Measurements from ENCODE around the gene MAP3K5. TPM values are rescaled to one million over a fixed set of nuclear protein-coding genes. Genes with fewer than 3 reads are reported as not detected.
A peak's percentile ranks its signal among the peaks of the same experiment; 100 is the strongest.

Gene MAP3K5
- total RNA-seq, 2 experiments from 2014 or later = 23.4 to 24.0 TPM

DNA sequence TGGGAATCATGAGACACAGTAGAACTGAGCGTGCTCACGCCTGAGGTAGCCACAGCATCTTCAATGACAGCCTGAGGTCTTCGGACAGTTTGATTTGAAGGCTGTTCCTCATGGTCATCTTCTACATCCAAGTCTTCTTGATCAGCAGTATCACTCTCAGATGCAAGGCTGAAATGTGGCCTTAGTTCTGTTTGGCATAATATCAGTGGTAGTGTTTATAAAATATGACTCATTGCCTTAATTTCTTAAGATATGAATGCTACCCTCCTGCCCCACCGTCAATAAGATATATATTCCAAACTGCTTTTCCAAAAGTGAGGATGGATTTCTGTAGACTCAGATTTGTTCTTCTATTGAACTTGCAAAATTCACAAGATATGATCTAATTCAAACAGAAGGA is 224.6 kb downstream of the MAP3K5 start:
- H3K27ac Mint-ChIP-seq = no peak overlapping the region
- ChIA-PET POLR2A (no interaction called here), CTCF (interaction anchor here (0.8 to 1.3 kb wide), 2 partner anchors 17 to 225 kb away, joined by 3 to 4 read pairs; partner anchors contain the start of genes MAP3K5 and MAP7)
- DNase-seq = no peak
- no peaks in the 10 kb centered on the region for H3K27me3 Mint-ChIP-seq
- no peak overlapping the region for H3K4me3 Mint-ChIP-seq
- peaks cover 9% of the 10 kb centered on the region for H3K4me1 Mint-ChIP-seq
- H3K9me3 Mint-ChIP-seq = peaks cover 16% of the 10 kb centered on the region
- peaks cover 56% of the 10 kb centered on the region for H3K36me3 Mint-ChIP-seq (ENCODE audit: low read depth)

DNA sequence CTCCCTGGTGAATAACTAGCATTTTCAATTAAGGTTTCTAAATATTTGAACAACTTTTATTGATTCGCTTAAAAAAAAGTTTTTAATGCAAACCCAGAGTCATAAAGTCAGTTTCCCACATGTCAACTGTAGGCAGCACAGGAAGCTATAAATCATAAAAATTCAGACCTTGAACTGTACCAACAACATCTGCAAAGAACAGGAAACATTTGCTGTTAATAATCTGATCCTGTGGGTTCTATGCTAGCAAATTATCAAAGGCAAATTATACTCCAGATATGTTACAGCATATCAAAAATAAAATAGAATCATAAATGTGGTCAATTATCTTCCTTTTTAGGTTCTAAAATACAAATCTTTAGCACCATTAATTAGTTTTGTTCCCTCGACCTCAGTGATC is 225.4 kb downstream of the MAP3K5 start:
- H3K4me1 Mint-ChIP-seq = peaks cover 12% of the 10 kb centered on the region
- CTCF ChIA-PET = interaction anchor here (0.8 to 1.3 kb wide), 2 partner anchors 17 to 226 kb away, joined by 3 to 4 read pairs; partner anchors contain the start of genes MAP3K5 and MAP7
- POLR2A ChIA-PET = no interaction called here

DNA sequence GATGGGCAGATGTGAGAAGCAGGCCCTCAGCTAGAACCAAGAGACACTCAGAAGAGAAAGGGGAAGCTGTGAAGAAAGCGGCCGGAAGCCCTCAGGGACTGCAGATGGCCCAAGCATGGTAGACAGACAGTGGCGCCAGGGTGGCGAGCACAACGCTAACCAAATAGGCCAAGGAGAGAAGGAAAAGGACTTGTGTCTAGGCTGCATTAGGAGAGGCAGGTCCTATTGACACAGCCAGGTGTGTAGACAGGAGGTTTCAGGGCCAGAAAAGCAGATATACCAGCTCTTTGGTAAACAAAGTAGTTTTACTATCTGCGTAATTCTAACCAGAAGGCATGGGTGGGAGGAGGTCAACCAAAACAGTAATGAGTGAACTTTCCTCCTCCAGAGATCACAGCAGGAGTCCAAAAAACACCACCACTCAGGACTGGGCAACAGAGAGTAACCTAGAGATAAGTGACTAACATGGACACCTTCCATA is 226.2 kb downstream of the MAP3K5 start:
- H3K36me3 Mint-ChIP-seq (ENCODE audit: low read depth) = peaks cover 48% of the 10 kb centered on the region
- H3K4me3 Mint-ChIP-seq = no peak overlapping the region
- ChIA-PET CTCF (interaction anchor here (5.8 kb wide), 1 partner anchor 15 kb away, joined by 29 read pairs; the partner anchor contains the start of gene MAP7), POLR2A (no interaction called here)
- no peaks in the 10 kb centered on the region for H3K27me3 Mint-ChIP-seq
- DNase-seq = no peak
- H3K9me3 Mint-ChIP-seq = peaks cover 9% of the 10 kb centered on the region
- peak overlapping the region; percentile 22 for H3K27ac Mint-ChIP-seq
- peaks cover 12% of the 10 kb centered on the region for H3K4me1 Mint-ChIP-seq

More for the DNA sequence above, 225.4 kb downstream of the MAP3K5 start:
- Mint-ChIP-seq H3K4me3 (no peak overlapping the region), H3K36me3 (ENCODE audit: low read depth) (peaks cover 54% of the 10 kb centered on the region), H3K9me3 (peaks cover 16% of the 10 kb centered on the region), H3K27ac (no peak overlapping the region), H3K27me3 (no peaks in the 10 kb centered on the region)
- DNase-seq = no peak

DNA sequence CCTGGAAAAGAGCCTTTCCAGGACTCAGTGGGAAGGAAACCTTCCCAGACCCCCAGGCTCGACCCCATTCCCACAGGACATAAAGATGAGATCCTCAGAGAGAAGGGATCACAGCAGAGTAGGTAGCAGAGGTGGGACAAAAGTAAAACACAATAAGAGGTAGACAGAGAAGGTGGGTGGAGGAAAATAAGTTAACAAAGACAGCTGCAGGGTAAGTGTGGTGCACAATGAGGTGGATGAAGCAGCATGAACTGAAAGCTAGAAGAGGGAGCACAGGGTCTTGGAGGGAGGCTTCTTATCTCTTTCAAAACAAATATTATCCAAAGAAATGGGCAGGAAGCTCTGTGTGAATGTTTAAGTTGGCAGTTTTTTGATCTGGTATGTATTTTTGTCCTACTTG is 228.1 kb downstream of the MAP3K5 start:
- H3K27ac Mint-ChIP-seq = no peak overlapping the region
- POLR2A ChIA-PET = no interaction called here
- peaks cover 12% of the 10 kb centered on the region for H3K4me1 Mint-ChIP-seq
- no peaks in the 10 kb centered on the region for H3K9me3 Mint-ChIP-seq
- H3K4me3 Mint-ChIP-seq = no peak overlapping the region
- DNase-seq = no peak
- CTCF ChIA-PET = interaction anchor here (0.6 to 5.8 kb wide), 2 partner anchors 14 to 291 kb away, joined by 4 to 29 read pairs; partner anchors contain the start of gene MAP7
- H3K36me3 Mint-ChIP-seq (ENCODE audit: low read depth) = peaks cover 37% of the 10 kb centered on the region
- H3K27me3 Mint-ChIP-seq = no peaks in the 10 kb centered on the region

DNA sequence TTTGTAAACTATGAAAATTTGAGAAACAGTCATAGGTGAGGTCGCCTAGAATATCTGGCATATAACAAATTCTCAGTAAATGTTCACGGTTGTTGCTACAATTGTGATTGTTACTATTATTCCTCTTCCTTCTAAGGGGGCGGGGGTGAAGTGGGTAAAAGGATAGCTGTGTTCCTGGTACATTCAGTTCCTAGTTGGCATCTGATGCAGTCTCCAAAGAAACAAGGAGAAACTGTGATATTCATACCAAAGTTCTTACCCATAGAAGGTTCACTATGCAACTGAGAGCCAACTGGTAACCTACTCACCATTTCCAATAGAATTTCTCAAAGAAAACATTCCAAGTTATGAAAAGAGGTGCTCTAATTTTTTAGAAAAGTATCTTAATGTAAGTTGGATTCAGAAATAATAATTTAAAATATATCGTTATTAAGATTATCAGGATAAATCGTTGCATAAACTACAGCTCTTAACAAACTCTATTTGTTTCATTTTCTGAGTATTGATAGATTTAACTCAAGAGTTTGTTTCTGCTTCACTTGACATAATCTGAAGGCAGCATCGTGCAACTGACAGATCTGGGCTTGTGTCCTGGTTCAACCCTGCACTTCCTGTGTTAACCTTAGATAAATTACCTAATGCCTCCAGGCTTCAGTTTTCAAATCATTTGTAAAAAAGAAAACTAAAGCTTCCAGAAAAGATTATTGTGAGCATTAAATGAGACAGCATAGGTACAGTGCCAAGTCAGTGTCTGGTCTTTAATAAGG is 228.7 kb downstream of the MAP3K5 start:
- H3K9me3 Mint-ChIP-seq = no peaks in the 10 kb centered on the region
- ChIA-PET POLR2A (no interaction called here), CTCF (interaction anchor here (5.8 kb wide), 1 partner anchor 13 kb away, joined by 29 read pairs; the partner anchor contains the start of gene MAP7)
- no peaks in the 10 kb centered on the region for H3K27me3 Mint-ChIP-seq
- H3K4me1 Mint-ChIP-seq = peaks cover 12% of the 10 kb centered on the region
- H3K4me3 Mint-ChIP-seq = no peak overlapping the region
- peaks cover 35% of the 10 kb centered on the region for H3K36me3 Mint-ChIP-seq (ENCODE audit: low read depth)
- DNase-seq = no peak
- no peak overlapping the region for H3K27ac Mint-ChIP-seq

DNA sequence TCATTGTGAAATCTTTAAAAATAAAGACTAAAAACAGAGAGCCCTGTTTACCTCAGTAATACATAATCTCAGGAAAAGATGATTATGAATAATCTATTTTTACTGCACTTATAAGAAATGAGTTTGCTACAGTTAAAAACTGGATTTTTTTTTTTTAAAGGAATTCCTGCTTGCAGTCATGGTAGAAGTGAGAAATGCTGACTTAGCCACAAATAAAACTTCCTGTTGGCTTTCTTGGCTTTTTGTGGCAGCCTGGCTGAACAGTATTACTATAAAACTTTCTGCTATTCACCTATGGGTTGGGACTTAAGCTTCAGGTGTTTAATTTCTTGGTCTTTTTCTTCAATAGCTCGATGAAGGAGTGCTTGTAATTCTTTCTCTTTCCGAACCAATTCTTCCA is 230.1 kb downstream of the MAP3K5 start:
- POLR2A ChIA-PET = no interaction called here
- no peaks in the 10 kb centered on the region for H3K9me3 Mint-ChIP-seq
- peaks cover 36% of the 10 kb centered on the region for H3K36me3 Mint-ChIP-seq (ENCODE audit: low read depth)
- no peak overlapping the region for H3K4me3 Mint-ChIP-seq
- no peak for DNase-seq
- H3K27ac Mint-ChIP-seq = no peak overlapping the region
- H3K27me3 Mint-ChIP-seq = no peaks in the 10 kb centered on the region
- H3K4me1 Mint-ChIP-seq = peaks cover 12% of the 10 kb centered on the region
- CTCF ChIA-PET = interaction anchor here (0.6 to 5.8 kb wide), 2 partner anchors 12 to 521 kb away, joined by 3 to 29 read pairs; partner anchors contain the start of gene MAP7

DNA sequence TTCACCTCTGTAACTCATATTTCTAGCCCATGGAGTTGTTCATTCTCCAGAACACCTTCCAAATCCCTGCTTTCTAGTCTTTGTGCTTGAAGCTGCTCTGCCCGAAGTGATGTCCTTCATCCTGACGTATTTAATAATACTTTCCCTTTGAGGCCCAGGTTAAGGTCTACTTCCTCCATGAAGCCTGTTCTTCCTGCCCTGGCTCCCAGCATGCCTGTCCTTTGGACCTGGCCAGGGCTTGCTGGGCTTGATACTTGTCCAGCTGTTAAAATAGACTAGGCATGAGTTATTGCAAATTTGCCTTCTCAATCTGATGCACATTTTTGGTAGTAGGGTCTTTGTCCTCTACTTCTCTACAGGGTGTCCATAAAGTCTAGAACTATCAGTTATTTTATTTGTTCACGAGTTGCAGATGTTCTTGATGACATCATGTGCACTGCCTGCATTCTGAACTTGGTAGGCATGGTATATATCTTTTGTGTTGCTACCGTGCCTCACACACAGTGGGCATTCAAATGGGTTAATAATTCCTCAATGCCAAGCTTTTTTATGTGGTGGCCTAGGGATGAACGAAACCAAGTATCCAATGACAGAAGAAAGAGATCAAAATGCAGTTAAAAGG is 239.0 kb downstream of the MAP3K5 start:
- CTCF ChIA-PET = interaction anchor here (1.1 kb wide), 1 partner anchor 20 kb away, joined by 3 read pairs; no protein-coding TSS in a partner anchor
- H3K4me1 Mint-ChIP-seq = peaks cover 11% of the 10 kb centered on the region
- POLR2A ChIA-PET = no interaction called here
- DNase-seq = no peak
- H3K36me3 Mint-ChIP-seq (ENCODE audit: low read depth) = peaks cover 18% of the 10 kb centered on the region
- no peak overlapping the region for H3K27ac Mint-ChIP-seq
- peaks cover 36% of the 10 kb centered on the region for H3K27me3 Mint-ChIP-seq
- no peak overlapping the region for H3K4me3 Mint-ChIP-seq
- H3K9me3 Mint-ChIP-seq = no peaks in the 10 kb centered on the region

DNA sequence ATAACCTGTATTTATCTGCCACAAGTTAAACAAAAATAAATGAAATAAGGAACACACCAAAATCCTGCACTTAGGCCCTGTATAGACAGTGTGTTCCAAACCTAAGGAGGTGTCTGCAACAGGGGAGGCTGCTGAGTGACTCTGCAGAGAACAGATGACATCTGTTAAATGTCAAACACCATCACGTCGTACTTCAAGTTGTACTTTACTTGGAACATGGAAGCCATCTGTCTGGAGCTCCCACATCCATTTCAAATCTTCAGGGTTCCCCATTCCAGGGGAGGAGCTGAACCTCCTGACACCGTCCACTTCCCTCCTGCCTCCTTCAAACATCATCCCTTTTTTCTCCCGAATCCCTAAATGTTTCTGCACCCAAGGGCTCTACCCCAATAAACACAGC is 240.2 kb downstream of the MAP3K5 start:
- Mint-ChIP-seq H3K36me3 (ENCODE audit: low read depth) (peaks cover 9% of the 10 kb centered on the region), H3K9me3 (no peaks in the 10 kb centered on the region), H3K27ac (no peak overlapping the region), H3K4me1 (peaks cover 11% of the 10 kb centered on the region), H3K4me3 (no peak overlapping the region), H3K27me3 (peaks cover 44% of the 10 kb centered on the region)
- POLR2A ChIA-PET = interaction anchor here (0.6 kb wide), 1 partner anchor 20 kb away, joined by 3 read pairs; no protein-coding TSS in a partner anchor
- CTCF ChIA-PET = interaction anchor here (1.1 kb wide), 2 partner anchors 10 to 21 kb away, joined by 3 to 4 read pairs; no protein-coding TSS in a partner anchor
- no peak for DNase-seq

DNA sequence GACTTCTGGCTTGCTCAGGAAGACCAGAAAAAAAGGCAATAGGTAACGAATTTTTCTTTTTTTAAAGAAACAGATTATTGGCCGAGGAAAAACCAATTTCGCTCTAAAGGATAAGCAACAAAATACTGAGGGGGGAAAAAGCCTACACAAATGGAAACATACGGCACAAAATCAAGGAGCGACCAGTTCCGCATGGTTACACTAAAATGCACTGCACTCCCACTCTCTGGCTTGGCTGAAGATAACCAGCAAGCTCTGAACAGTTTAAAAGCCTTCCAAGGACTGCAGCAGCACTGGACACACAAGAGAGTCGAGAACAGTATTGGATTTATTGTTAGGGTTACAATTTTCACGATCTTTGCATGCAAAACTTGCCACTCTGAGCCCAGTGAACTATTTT is 241.2 kb downstream of the MAP3K5 start:
- no peaks in the 10 kb centered on the region for H3K9me3 Mint-ChIP-seq
- H3K4me3 Mint-ChIP-seq = peak overlapping the region; percentile 54
- ChIA-PET POLR2A (no interaction called here), CTCF (interaction anchor here (1.2 to 2.4 kb wide), 4 partner anchors 8 to 260 kb away, joined by 3 to 29 read pairs (median 6); partner anchors contain the start of gene MAP3K5)
- no peak for DNase-seq
- peaks cover 7% of the 10 kb centered on the region for H3K36me3 Mint-ChIP-seq (ENCODE audit: low read depth)
- peaks cover 53% of the 10 kb centered on the region for H3K27me3 Mint-ChIP-seq
- peaks cover 11% of the 10 kb centered on the region for H3K4me1 Mint-ChIP-seq
- H3K27ac Mint-ChIP-seq = no peak overlapping the region

DNA sequence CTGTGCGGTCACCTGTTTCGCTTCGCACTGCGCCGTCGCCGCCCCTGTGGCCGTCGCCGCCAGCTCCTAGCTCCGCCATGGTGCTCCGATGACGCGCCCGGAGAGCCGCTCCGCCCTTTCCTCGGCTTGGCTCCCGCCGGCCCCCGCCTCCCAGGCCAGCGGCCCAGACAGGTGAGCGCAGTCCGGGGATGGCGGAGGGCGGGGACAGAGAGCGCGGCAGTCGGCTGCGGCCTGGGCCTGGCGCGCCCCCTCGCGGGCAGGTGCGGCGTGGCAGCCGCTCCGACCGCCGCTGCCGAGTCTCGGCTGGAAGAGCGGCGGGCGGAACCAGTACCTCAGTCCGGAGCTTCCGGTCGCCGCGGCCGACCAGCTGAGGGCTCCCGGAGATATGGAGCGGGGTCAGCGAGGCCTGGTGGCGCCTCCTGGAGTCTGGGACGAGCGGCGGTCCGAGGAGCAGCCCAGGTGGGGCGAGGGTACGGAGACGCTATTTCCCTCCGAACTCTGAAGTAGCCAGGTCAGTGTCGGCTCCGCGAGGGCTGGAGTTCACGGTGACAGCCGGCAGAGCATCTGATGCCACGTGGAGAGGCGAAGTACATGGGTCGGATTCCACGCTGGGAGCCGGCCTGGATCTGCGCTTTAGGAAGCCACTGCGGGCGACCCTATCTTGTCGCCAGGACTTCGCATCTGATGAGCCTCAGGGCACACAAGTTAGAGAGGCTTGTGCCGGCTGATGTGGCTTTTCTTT is 241.8 kb downstream of the MAP3K5 start, which contains the start of gene MAP7:
Gene MAP7 (minus strand): TSS at position 93 of the 742 bp plus-strand sequence. CDS start 14 bp downstream, at position 79.
- Mint-ChIP-seq H3K9me3 (no peaks in the 10 kb centered on the region), H3K36me3 (ENCODE audit: low read depth) (peaks cover 7% of the 10 kb centered on the region), H3K27ac (no peak within 1 kb of the TSS), H3K4me3 (peak within 1 kb of the TSS; percentile 56), H3K27me3 (peaks cover 57% of the 10 kb centered on the region), H3K4me1 (peaks cover 11% of the 10 kb centered on the region)
- peak; percentile 58 for DNase-seq
- ChIA-PET CTCF (interaction anchor here (0.6 to 2.4 kb wide), 8 partner anchors 9 to 259 kb away, joined by 3 to 29 read pairs (median 4); partner anchors contain the start of gene MAP3K5), POLR2A (no interaction called here)

DNA sequence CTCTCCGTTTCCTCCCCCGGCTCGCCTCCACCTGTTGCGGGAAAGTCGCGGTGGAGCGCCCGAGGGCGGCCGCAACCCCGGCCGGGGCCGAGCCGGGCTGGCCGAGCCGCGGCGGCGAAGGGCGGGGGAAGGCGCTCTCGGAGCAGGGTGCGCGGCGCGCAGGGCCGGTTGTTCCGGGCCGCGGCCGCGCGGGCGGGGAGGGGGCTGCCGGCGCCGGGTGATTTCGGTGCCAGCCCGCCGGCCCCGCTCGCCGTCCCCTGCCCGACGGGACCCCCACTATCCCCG is 242.3 kb downstream of the MAP3K5 start:
- ChIA-PET POLR2A (no interaction called here), CTCF (interaction anchor here (0.6 to 2.4 kb wide), 8 partner anchors 10 to 259 kb away, joined by 3 to 29 read pairs (median 4); partner anchors contain the start of gene MAP3K5)
- Mint-ChIP-seq H3K27ac (no peak overlapping the region), H3K27me3 (peaks cover 62% of the 10 kb centered on the region), H3K36me3 (ENCODE audit: low read depth) (peaks cover 2% of the 10 kb centered on the region), H3K4me3 (peak overlapping the region; percentile 18), H3K9me3 (no peaks in the 10 kb centered on the region), H3K4me1 (peaks cover 11% of the 10 kb centered on the region)
- no peak for DNase-seq

DNA sequence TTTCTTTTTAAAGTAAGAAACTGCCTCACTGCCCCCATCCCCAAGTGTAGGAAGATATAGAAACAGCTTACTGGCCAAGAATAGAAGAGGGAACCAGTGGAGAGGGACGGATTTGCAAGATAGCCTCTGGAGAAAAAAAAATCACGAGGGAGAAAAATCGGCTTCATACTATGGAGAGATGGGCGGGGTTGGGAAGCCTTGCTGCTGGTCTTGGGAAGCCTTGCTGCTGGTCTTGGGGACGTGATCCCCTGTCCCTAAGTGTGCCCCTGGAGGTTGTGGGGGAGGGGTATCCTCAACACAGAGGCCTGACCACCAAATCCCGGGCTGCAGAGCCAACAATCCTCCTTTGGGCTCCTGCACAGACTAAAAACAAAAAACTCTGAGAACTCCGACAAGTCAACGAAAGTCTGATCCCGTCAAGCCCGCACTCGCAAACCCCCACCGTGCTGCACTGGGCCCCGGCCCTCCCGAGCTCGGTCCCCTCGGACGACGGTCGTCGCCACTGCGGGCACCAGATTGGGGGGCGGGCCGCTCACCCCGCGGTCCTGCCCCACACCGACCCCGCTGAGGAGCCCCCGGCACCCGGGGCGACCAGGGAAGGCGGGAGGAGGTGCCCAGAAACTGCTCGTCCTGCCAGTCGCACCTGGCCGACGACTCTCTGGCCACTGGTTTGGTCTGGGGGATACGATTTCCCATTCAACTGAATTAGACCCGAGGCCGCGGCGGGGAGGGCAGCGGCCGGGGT is 242.8 kb downstream of the MAP3K5 start:
- DNase-seq = no peak
- Mint-ChIP-seq H3K4me1 (peaks cover 11% of the 10 kb centered on the region), H3K36me3 (ENCODE audit: low read depth) (no peaks in the 10 kb centered on the region), H3K4me3 (peak overlapping the region; percentile 56), H3K27me3 (peaks cover 67% of the 10 kb centered on the region), H3K27ac (no peak overlapping the region), H3K9me3 (no peaks in the 10 kb centered on the region)
- ChIA-PET POLR2A (no interaction called here), CTCF (interaction anchor here (0.6 to 2.4 kb wide), 8 partner anchors 10 to 258 kb away, joined by 3 to 29 read pairs (median 4); partner anchors contain the start of gene MAP3K5)

Data from activated CD4-positive, alpha-beta T cell treated with anti-CD3 and anti-CD28 coated beads, Interleukin-2, amount 10 ng/mL, durations not matched to agents 7 days and 5 days (primary cell).